ENCODE measurements around the gene MAGI2. TPM values are rescaled to one million over a fixed set of nuclear protein-coding genes. Genes with fewer than 3 reads are reported as not detected.

The MAGI2 gene
- total and polyA plus RNA-seq, 4 donors, result 0.37 to 4.1 (median 1.4) TPM

DNA sequence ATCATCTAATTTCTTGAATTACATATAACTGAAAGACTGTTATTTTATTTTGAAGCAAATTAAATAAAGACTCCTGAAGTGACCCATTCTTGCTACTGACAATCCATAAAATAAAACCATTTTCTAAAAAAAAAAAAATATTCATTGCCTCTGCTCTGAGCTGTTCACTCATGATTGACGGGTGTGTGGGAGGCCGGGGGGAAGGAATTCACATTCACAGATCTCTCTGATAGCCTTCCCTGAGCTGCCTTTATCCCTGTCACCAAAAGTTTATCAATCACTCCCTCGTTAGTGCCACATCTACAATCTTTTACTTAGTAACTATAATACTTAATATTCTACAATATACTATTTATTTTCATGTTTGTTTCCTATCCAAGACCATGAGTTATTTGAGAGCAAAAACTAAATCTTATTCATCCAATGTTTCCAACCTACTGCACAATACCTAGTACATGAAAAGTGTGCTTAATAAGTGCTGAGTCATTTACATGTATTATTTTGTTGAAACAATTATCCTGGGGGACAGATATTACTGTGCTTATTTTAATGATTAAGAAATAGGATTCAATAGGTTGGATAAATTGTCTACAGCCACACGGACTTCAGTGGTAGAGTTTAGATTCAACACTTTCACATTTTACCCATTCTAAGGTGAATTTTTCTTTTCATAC, 1036.2 kb downstream of the MAGI2 start:
- TF ChIP-seq JUND (IDR thresholded peaks at IDR 0.05) (no peak), NR2F2 (IDR thresholded peaks at IDR 0.05) (no peak), YY1 (IDR thresholded peaks at IDR 0.05) (no peak), RXRA (IDR thresholded peaks at IDR 0.05) (no peak), EGR1 (IDR thresholded peaks at IDR 0.05; ENCODE audit: low read depth in 2 of 2) (no peak), HNF4A (conservative IDR thresholded peaks at IDR 0.05) (no peak), SP1 (IDR thresholded peaks at IDR 0.05) (no peak), FOXA2 (IDR thresholded peaks at IDR 0.05) (no peak), FOXA1 (IDR thresholded peaks at IDR 0.05) (no peak), TAF1 (conservative IDR thresholded peaks at IDR 0.05) (no peak), RAD21 (IDR thresholded peaks at IDR 0.05) (no peak), GABPA (IDR thresholded peaks at IDR 0.05 in 1 of 2, conservative IDR thresholded peaks at IDR 0.05 in 1 of 2) (no peak)
- TF ChIP-seq, protein P1, sequence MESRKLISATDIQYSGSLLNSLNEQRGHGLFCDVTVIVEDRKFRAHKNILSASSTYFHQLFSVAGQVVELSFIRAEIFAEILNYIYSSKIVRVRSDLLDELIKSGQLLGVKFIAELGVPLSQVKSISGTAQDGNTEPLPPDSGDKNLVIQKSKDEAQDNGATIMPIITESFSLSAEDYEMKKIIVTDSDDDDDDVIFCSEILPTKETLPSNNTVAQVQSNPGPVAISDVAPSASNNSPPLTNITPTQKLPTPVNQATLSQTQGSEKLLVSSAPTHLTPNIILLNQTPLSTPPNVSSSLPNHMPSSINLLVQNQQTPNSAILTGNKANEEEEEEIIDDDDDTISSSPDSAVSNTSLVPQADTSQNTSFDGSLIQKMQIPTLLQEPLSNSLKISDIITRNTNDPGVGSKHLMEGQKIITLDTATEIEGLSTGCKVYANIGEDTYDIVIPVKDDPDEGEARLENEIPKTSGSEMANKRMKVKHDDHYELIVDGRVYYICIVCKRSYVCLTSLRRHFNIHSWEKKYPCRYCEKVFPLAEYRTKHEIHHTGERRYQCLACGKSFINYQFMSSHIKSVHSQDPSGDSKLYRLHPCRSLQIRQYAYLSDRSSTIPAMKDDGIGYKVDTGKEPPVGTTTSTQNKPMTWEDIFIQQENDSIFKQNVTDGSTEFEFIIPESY (IDR thresholded peaks at IDR 0.05), result no peak
- TF ChIP-seq, protein P2, sequence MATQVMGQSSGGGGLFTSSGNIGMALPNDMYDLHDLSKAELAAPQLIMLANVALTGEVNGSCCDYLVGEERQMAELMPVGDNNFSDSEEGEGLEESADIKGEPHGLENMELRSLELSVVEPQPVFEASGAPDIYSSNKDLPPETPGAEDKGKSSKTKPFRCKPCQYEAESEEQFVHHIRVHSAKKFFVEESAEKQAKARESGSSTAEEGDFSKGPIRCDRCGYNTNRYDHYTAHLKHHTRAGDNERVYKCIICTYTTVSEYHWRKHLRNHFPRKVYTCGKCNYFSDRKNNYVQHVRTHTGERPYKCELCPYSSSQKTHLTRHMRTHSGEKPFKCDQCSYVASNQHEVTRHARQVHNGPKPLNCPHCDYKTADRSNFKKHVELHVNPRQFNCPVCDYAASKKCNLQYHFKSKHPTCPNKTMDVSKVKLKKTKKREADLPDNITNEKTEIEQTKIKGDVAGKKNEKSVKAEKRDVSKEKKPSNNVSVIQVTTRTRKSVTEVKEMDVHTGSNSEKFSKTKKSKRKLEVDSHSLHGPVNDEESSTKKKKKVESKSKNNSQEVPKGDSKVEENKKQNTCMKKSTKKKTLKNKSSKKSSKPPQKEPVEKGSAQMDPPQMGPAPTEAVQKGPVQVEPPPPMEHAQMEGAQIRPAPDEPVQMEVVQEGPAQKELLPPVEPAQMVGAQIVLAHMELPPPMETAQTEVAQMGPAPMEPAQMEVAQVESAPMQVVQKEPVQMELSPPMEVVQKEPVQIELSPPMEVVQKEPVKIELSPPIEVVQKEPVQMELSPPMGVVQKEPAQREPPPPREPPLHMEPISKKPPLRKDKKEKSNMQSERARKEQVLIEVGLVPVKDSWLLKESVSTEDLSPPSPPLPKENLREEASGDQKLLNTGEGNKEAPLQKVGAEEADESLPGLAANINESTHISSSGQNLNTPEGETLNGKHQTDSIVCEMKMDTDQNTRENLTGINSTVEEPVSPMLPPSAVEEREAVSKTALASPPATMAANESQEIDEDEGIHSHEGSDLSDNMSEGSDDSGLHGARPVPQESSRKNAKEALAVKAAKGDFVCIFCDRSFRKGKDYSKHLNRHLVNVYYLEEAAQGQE (IDR thresholded peaks at IDR 0.05), result no peak
- TF ChIP-seq, protein P3, sequence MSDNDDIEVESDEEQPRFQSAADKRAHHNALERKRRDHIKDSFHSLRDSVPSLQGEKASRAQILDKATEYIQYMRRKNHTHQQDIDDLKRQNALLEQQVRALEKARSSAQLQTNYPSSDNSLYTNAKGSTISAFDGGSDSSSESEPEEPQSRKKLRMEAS (IDR thresholded peaks at IDR 0.05), result no peak
- no peak overlapping the region for H3K27ac ChIP-seq (ENCODE audit: low read depth in 1 of 2, low read length in 2 of 2)

DNA sequence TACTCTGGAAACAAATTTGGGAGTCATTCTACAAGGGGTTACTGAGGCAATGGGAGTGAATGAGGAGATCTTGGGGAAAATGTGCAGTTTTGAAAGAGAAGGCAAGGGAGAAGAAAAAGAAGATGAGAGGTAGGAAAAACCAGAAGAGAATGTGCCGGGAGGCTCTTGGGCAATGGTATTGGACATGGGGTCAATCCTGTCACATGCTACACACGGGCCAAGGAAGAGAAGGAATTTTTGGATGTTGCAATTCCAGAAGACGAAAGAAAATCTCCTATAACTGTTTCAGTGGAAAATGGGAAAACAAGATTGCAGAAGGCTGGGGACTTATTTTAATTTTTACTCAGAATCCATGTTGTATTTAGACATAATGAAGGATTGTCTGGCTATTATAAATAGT, 1039.9 kb downstream of the MAGI2 start:
- TF ChIP-seq FOXA1 (IDR thresholded peaks at IDR 0.05) (no peak), YY1 (IDR thresholded peaks at IDR 0.05) (no peak), RXRA (IDR thresholded peaks at IDR 0.05) (no peak), SP1 (IDR thresholded peaks at IDR 0.05) (no peak), JUND (IDR thresholded peaks at IDR 0.05) (no peak), HNF4A (conservative IDR thresholded peaks at IDR 0.05) (no peak), HNF4G (IDR thresholded peaks at IDR 0.05) (no peak), RAD21 (IDR thresholded peaks at IDR 0.05) (no peak)
- TF ChIP-seq, protein P3 (IDR thresholded peaks at IDR 0.05), result no peak
- TF ChIP-seq, protein P4, sequence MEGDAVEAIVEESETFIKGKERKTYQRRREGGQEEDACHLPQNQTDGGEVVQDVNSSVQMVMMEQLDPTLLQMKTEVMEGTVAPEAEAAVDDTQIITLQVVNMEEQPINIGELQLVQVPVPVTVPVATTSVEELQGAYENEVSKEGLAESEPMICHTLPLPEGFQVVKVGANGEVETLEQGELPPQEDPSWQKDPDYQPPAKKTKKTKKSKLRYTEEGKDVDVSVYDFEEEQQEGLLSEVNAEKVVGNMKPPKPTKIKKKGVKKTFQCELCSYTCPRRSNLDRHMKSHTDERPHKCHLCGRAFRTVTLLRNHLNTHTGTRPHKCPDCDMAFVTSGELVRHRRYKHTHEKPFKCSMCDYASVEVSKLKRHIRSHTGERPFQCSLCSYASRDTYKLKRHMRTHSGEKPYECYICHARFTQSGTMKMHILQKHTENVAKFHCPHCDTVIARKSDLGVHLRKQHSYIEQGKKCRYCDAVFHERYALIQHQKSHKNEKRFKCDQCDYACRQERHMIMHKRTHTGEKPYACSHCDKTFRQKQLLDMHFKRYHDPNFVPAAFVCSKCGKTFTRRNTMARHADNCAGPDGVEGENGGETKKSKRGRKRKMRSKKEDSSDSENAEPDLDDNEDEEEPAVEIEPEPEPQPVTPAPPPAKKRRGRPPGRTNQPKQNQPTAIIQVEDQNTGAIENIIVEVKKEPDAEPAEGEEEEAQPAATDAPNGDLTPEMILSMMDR (IDR thresholded peaks at IDR 0.05; ENCODE audit: low read depth, low read length, missing input control), result no peak
- TF ChIP-seq, protein P5, sequence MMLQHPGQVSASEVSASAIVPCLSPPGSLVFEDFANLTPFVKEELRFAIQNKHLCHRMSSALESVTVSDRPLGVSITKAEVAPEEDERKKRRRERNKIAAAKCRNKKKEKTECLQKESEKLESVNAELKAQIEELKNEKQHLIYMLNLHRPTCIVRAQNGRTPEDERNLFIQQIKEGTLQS (IDR thresholded peaks at IDR 0.05), result no peak
- no peak for DNase-seq (ENCODE audit: low spot score)
- H3K4me1 ChIP-seq (ENCODE audit: control insufficient read depth in 4 of 4, insufficient read depth in 4 of 4, low read length in 3 of 4), result peaks cover 0 to 6% (median 4%) of the 10 kb centered on the region in 4 donors
- no peak overlapping the region for H3K27ac ChIP-seq (ENCODE audit: low read depth in 1 of 2, low read length in 2 of 2)
- H3K27me3 ChIP-seq (ENCODE audit: control insufficient read depth in 4 of 4, insufficient read depth in 4 of 4, low read length in 3 of 4), result no peaks in the 10 kb centered on the region
- no peak overlapping the region for H3K4me3 ChIP-seq (ENCODE audit: low read depth in 1 of 3, low read length in 3 of 3)
- H3K9me3 ChIP-seq (ENCODE audit: control insufficient read depth in 4 of 4, low read length in 3 of 4), result peaks cover 0 to 3% (median 0%) of the 10 kb centered on the region in 4 donors
- no peak overlapping the region for H3K9ac ChIP-seq (ENCODE audit: low read depth in 1 of 2, low read length in 2 of 2)
- WGBS, result 50% methylated on average over 3 of the region's 3 CpGs
- H3K36me3 ChIP-seq (ENCODE audit: control insufficient read depth in 4 of 4, insufficient read depth in 3 of 4, low read depth in 1 of 4, low read length in 3 of 4), result no peaks in the 10 kb centered on the region

More for the DNA sequence above, 1036.2 kb downstream of the MAGI2 start:
- WGBS, result 74% methylated on average over 4 of the region's 4 CpGs
- Histone ChIP-seq H3K9me3 (ENCODE audit: control insufficient read depth in 4 of 4, low read length in 3 of 4) (peaks cover 0 to 3% (median 0%) of the 10 kb centered on the region in 4 donors), H3K9ac (ENCODE audit: low read depth in 1 of 2, low read length in 2 of 2) (no peak overlapping the region), H3K36me3 (ENCODE audit: control insufficient read depth in 4 of 4, insufficient read depth in 3 of 4, low read depth in 1 of 4, low read length in 3 of 4) (no peaks in the 10 kb centered on the region), H3K27me3 (ENCODE audit: control insufficient read depth in 4 of 4, insufficient read depth in 4 of 4, low read length in 3 of 4) (no peaks in the 10 kb centered on the region), H3K4me1 (ENCODE audit: control insufficient read depth in 4 of 4, insufficient read depth in 4 of 4, low read length in 3 of 4) (peaks cover 0 to 3% (median 2%) of the 10 kb centered on the region in 4 donors), H3K4me3 (ENCODE audit: low read depth in 1 of 3, low read length in 3 of 3) (no peak overlapping the region)
- DNase-seq (ENCODE audit: low spot score), result no peak

Measured in liver (tissue), 9 donors.